PC-9 (cell line): Measurements from ENCODE around the gene HPN. TPM values are rescaled to one million over a fixed set of nuclear protein-coding genes. Genes with fewer than 3 reads are reported as not detected.
"Not testable (repeated sequence)": the region's sequence is repeated elsewhere in the genome, so short reads cannot be mapped to it uniquely, and the experiment has no call there.

Source experiments
- Bru-seq: library from RNA; stranded (reverse); fragments of 400-500 nt; gene quantifications from one replicate; lab custom pipeline; 2021; lab: Mats Ljungman, UMichigan
- BruChase-seq, 2 experiments: library from RNA; stranded (reverse); fragments of 400-500 nt; gene quantifications; one replicate each; lab custom pipeline; 2021; lab: Mats Ljungman, UMichigan
- BruUV-seq: library from RNA; stranded (reverse); fragments of 400-500 nt; replicated peaks from 2 replicates; lab custom pipeline; 2021; lab: Mats Ljungman, UMichigan
- CTCF ChIA-PET: fragments of 300-600 bp; sonication (Branson Sonifier 250); formaldehyde crosslinking; loops from one replicate; lab custom pipeline; 2022; ENCODE audit warnings: antibody characterized with exemption; lab: Charles Lee
- POLR2A ChIA-PET: fragments of 300-600 bp; sonication (Branson Sonifier 250); formaldehyde crosslinking; loops from one replicate; lab custom pipeline; 2022; ENCODE audit warnings: antibody characterized with exemption; ENCODE audit not compliant: unreplicated experiment; lab: Charles Lee
- DNase-seq, 2 experiments: peaks; one replicate each; pipeline versions ENCODE4 v3.0.0 to v3.0.0-alpha.2; 2015 to 2022; ENCODE audit warnings: mixed read lengths in 1 of 2
- H2AFZ ChIP-seq: fragments of 200-600 bp; sonication (generic); 2 replicates; pipeline ENCODE4 v1.8.1; 2017; ENCODE audit warnings: antibody characterized with exemption
- H3F3A ChIP-seq: fragments of 200-600 bp; sonication (generic); 2 replicates; pipeline ENCODE4 v1.8.1; 2017; ENCODE audit warnings: antibody characterized with exemption, mild to moderate bottlenecking, low read depth; ENCODE audit not compliant: insufficient read depth
- H3K27ac ChIP-seq: fragments of 200-600 bp; sonication (generic); 2 replicates; pipeline ENCODE4 v1.6.1; 2016; ENCODE audit warnings: mixed run types
- H3K27me3 ChIP-seq: fragments of 200-600 bp; sonication (generic); 2 replicates; pipeline ENCODE4 v1.6.1; 2016; ENCODE audit warnings: low read depth, mixed run types; ENCODE audit not compliant: insufficient read depth
- H3K36me3 ChIP-seq: fragments of 200-600 bp; sonication (generic); 2 replicates; pipeline ENCODE4 v1.6.1; 2016; ENCODE audit warnings: low read depth, mixed run types
- H3K4me1 ChIP-seq: fragments of 200-600 bp; sonication (generic); replicated peaks from 2 replicates; pipeline ENCODE4 v1.6.1; 2016; ENCODE audit warnings: mixed run types; ENCODE audit not compliant: insufficient read depth
- H3K4me2 ChIP-seq: fragments of 200-600 bp; sonication (generic); 2 replicates; pipeline ENCODE4 v1.6.1; 2017; ENCODE audit warnings: mixed run types
- H3K4me3 ChIP-seq: fragments of 200-600 bp; sonication (generic); 2 replicates; pipeline ENCODE4 v1.6.1; 2016; ENCODE audit warnings: mixed run types
- H3K79me2 ChIP-seq: fragments of 200-600 bp; sonication (generic); 2 replicates; pipeline ENCODE4 v1.6.1; 2017; ENCODE audit warnings: low read depth, mixed run types
- H3K9me2 ChIP-seq: fragments of 200-600 bp; sonication (generic); 2 replicates; pipeline ENCODE4 v1.8.1; 2017; ENCODE audit warnings: mild to moderate bottlenecking; ENCODE audit not compliant: insufficient read depth
- H3K9me3 ChIP-seq: fragments of 200-600 bp; sonication (generic); 2 replicates; pipeline ENCODE4 v1.8.1; 2016; ENCODE audit warnings: low read depth; ENCODE audit not compliant: insufficient read depth
- H4K20me1 ChIP-seq: fragments of 200-600 bp; sonication (generic); 2 replicates; pipeline ENCODE4 v1.8.1; 2017; ENCODE audit not compliant: insufficient read depth
- CTCF ChIP-seq: fragments of 200-600 bp; sonication (generic); conservative IDR thresholded peaks from 2 replicates; pipeline ENCODE4 v1.6.1; 2017; ENCODE audit warnings: mixed run types, antibody characterized with exemption, mild to moderate bottlenecking, moderate library complexity
- EZH2 ChIP-seq: fragments of 200-600 bp; sonication (generic); IDR thresholded peaks from 2 replicates; pipeline ENCODE4 v1.8.0; 2017; ENCODE audit warnings: antibody characterized with exemption, low read depth
- intact Hi-C: fragments of 100-400 bp; cut with micrococcal nuclease; formaldehyde crosslinking; loops from one replicate; pipeline ENCODE4 v1.10.0; 2022; ENCODE audit not compliant: unreplicated experiment
- long read RNA-seq: library from polyadenylated mRNA; stranded (forward); transcript quantifications from one replicate; pipeline ENCODE4 v2.0.0, GENCODE V29; 2022
- total RNA-seq: library from RNA; stranded (reverse); gene quantifications from 2 replicates; pipeline ENCODE4 v1.2.3, GENCODE V29; 2021

The HPN gene
- total RNA-seq = 12.3 and 19.2 TPM in 2 replicates
- Bru-seq, nascent RNA = percentile 42 among the genes with signal in this experiment
- percentile 53 among the genes with signal in this experiment for BruChase-seq, experiment 1, labeled RNA remaining after a 2-hour chase
- percentile 49 among the genes with signal in this experiment for BruChase-seq, experiment 2, labeled RNA remaining after a 6-hour chase
- long read RNA-seq, partial matches to known transcripts = 25 of 39 reads
- long read RNA-seq, other reads (novel, unspliced or antisense) = 14 of 39 reads

DNA sequence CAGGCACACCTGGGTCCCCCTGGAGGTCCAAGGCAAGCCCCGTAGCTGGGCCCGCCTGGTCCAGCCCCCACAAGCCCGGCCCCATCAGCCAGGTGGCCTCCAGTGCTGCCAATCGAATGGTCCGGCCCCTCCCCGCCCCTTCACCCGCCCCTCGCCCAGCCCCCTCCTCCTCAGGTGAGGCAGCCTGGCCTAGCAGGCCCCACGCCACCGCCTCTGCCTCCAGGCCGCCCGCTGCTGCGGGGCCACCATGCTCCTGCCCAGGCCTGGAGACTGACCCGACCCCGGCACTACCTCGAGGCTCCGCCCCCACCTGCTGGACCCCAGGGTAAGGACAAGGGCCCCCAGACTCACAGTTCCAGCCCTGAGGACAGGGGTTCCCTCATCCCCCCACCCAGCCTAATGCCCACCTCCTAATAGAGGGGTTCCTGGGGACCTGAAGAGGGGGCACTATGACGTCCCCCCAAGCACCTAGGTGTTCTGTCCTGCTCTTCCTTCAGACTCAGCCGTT lies at the start of gene HPN:
Gene HPN, plus strand, starts transcription at position 174 of the 508 bp plus-strand sequence. CDS start 786 bp downstream, outside the sequence.
- H2AFZ ChIP-seq = peak within 1 kb of the TSS; percentile 64; the same call in 1 of the 2 replicates
- H3K9me3 ChIP-seq = no peaks in the 10 kb centered on the region
- ChIA-PET POLR2A (interaction anchor here (0.6 kb wide), 1 partner anchor 20 kb away, joined by 5 read pairs; no protein-coding TSS in a partner anchor), CTCF (interaction anchor here (0.6 kb wide), 1 partner anchor 286 kb away, joined by 5 read pairs; no protein-coding TSS in a partner anchor)
- peak in 1 of 2 experiments; percentile 74 for DNase-seq
- no peaks in the 10 kb centered on the region for H3K27me3 ChIP-seq
- intact Hi-C loops = no loop called here
- peaks cover 8% of the 10 kb centered on the region; the same call in 1 of the 2 replicates for H3K4me1 ChIP-seq
- peaks cover 6% of the 10 kb centered on the region; the same call in 1 of the 2 replicates for H3F3A ChIP-seq
- no peaks in the 10 kb centered on the region for H3K79me2 ChIP-seq
- no peaks in the 10 kb centered on the region for H4K20me1 ChIP-seq
- peak within 1 kb of the TSS; percentile 73 for H3K4me2 ChIP-seq
- BruUV-seq = no TSS peak
- no peak for TF ChIP-seq EZH2
- no peak for TF ChIP-seq CTCF
- no peaks in the 10 kb centered on the region for H3K36me3 ChIP-seq
- peak within 1 kb of the TSS; percentile 29; the same call in 1 of the 2 replicates for H3K4me3 ChIP-seq
- H3K27ac ChIP-seq = no peak within 1 kb of the TSS
- no peaks in the 10 kb centered on the region for H3K9me2 ChIP-seq

DNA sequence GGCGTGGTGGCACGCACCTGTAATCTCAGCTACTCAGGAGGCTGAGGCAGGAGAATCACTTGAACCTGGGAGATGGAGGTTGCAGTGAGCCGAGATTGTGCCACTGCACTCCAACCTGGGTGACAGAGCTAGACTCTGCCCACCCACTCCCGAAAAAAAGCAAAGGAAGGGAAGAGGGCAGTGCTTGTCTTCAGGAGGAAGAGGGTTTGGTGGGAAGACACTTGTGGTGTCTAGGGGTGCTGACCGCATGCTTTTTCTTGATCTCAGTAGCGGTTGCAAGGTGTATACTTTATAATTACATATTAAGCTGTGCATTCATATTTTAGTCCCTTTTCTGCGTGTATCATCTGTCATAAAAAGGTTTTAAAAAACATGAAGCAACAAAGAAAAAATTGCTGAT lies 48.9 kb upstream of the HPN start:
- H3K4me3 ChIP-seq, H3K9me3 ChIP-seq, H3K9me2 ChIP-seq, BruUV-seq, DNase-seq, H3K27me3 ChIP-seq, CTCF ChIA-PET, H3F3A ChIP-seq, H3K27ac ChIP-seq, H3K4me2 ChIP-seq, H3K36me3 ChIP-seq, H4K20me1 ChIP-seq, H2AFZ ChIP-seq, intact Hi-C loops, H3K79me2 ChIP-seq: not testable (repeated sequence)
- H3K4me1 ChIP-seq = peaks cover 13% of the 10 kb centered on the region
- POLR2A ChIA-PET = interaction anchor here (0.6 kb wide), 1 partner anchor 13 kb away, joined by 5 read pairs; no protein-coding TSS in a partner anchor

DNA sequence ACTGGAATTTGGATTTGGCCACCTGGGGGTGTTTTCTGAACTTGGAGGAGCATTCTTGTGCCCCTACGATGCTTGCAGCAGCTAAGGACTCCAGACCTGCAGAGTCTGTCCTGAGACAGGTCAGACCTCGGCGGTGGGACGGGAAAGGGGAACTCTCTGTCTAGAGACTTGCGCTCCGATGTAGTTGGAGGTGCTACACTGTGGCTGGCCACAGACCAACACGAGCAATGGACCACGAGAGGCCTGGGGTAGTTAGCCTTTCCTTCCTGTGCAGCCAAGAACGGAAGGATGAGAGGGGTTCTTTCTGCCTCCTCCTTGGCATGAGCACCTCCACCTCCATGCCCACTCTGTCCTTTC lies 47.3 kb upstream of the HPN start:
- H3K4me3 ChIP-seq = no peak overlapping the region
- no peaks in the 10 kb centered on the region for H3K9me2 ChIP-seq
- intact Hi-C loops = no loop called here
- BruUV-seq = no TSS peak
- no peaks in the 10 kb centered on the region for H3K9me3 ChIP-seq
- no peak for DNase-seq
- H3K4me1 ChIP-seq = peaks cover 17% of the 10 kb centered on the region
- ChIA-PET CTCF (no interaction called here), POLR2A (no interaction called here)
- no peaks in the 10 kb centered on the region for H4K20me1 ChIP-seq
- no peaks in the 10 kb centered on the region for H3K79me2 ChIP-seq
- H3K36me3 ChIP-seq = no peaks in the 10 kb centered on the region
- peaks cover 5% of the 10 kb centered on the region; the same call in 1 of the 2 replicates for H3F3A ChIP-seq
- H2AFZ ChIP-seq = no peak overlapping the region
- no peak overlapping the region for H3K27ac ChIP-seq
- 0 out of 2 replicates have a peak, but pooled peaks cover 4% of the 10 kb centered on the region for H3K27me3 ChIP-seq
- TF ChIP-seq EZH2 = no peak
- TF ChIP-seq CTCF = no peak
- H3K4me2 ChIP-seq = 0 out of 2 replicates have a peak overlapping the region, but pooled peaks have one; percentile 57
